Mesenchymal stem cell (in vitro differentiated cells and primary cell): ENCODE results near the gene MTCH1.
"Not testable (repeated sequence)": the region's sequence is repeated elsewhere in the genome, so short reads cannot be mapped to it uniquely, and the experiment has no call there.

Experiments
- DNase-seq: peaks from one replicate; pipeline ENCODE4 v3.0.0-alpha.2; 2013
- H2AFZ ChIP-seq: one replicate; pipeline ENCODE4 v1.6.1; 2013; ENCODE audit warnings: low read depth, mild to moderate bottlenecking, control low read depth, inconsistent platforms, low read length, moderate library complexity
- H2AK5ac ChIP-seq: 2 replicates; pipeline ENCODE4 v1.6.1; 2013; ENCODE audit warnings: low read length, moderate library complexity, mild to moderate bottlenecking, inconsistent platforms; ENCODE audit not compliant: severe bottlenecking
- H2BK120ac ChIP-seq: one replicate; pipeline ENCODE4 v1.6.1; 2013; ENCODE audit warnings: low read depth, mild to moderate bottlenecking, inconsistent platforms, low read length, moderate library complexity
- H2BK12ac ChIP-seq, 2 experiments: one replicate each; pipeline ENCODE4 v1.6.1; 2013; ENCODE audit warnings: inconsistent platforms in 2 of 2, low read length in 2 of 2, mild to moderate bottlenecking in 2 of 2, moderate library complexity in 2 of 2, control low read depth in 1 of 2
- H2BK15ac ChIP-seq: one replicate; pipeline ENCODE4 v1.6.1; 2013; ENCODE audit warnings: mild to moderate bottlenecking, low read depth, inconsistent platforms; ENCODE audit not compliant: poor library complexity, severe bottlenecking
- H2BK5ac ChIP-seq: 2 replicates; pipeline ENCODE4 v1.6.1; 2013; ENCODE audit warnings: low read depth, mild to moderate bottlenecking, low read length, control low read depth, inconsistent platforms; ENCODE audit not compliant: poor library complexity, severe bottlenecking
- H3K14ac ChIP-seq, 2 experiments: one replicate each; pipeline ENCODE4 v1.6.1; 2013; ENCODE audit warnings: inconsistent platforms in 2 of 2, low read length in 2 of 2, control low read depth in 1 of 2, mild to moderate bottlenecking in 1 of 2, moderate library complexity in 1 of 2
- H3K18ac ChIP-seq, 2 experiments: one replicate each; pipeline ENCODE4 v1.6.1; 2013; ENCODE audit warnings: inconsistent platforms in 2 of 2, low read length in 2 of 2, control low read depth in 1 of 2, low read depth in 1 of 2, mild to moderate bottlenecking in 1 of 2
- H3K23ac ChIP-seq, 2 experiments: one replicate each; pipeline ENCODE4 v1.6.1; 2013; ENCODE audit warnings: inconsistent platforms in 2 of 2, low read length in 2 of 2, mild to moderate bottlenecking in 2 of 2, moderate library complexity in 2 of 2, control low read depth in 1 of 2
- H3K27ac ChIP-seq: 2 replicates; pipeline ENCODE4 v1.5.1; 2013; ENCODE audit warnings: mild to moderate bottlenecking, moderate library complexity, low read length, control low read depth, inconsistent platforms; ENCODE audit not compliant: poor library complexity, severe bottlenecking
- H3K27me3 ChIP-seq, 2 experiments: 2 replicates each; pipeline versions ENCODE4 v1.6.1 to v1.7.0; 2013; ENCODE audit warnings: low read length in 2 of 2, mild to moderate bottlenecking in 2 of 2, moderate library complexity in 2 of 2, control low read depth in 1 of 2, inconsistent platforms in 1 of 2; ENCODE audit not compliant: control insufficient read depth in 1 of 2, insufficient read depth in 1 of 2
- H3K36me3 ChIP-seq, 2 experiments: 2 replicates each; pipeline versions ENCODE4 v1.6.1 to v1.7.0; 2013; ENCODE audit warnings: low read length in 2 of 2, control low read depth in 1 of 2, inconsistent platforms in 1 of 2, low read depth in 1 of 2, mild to moderate bottlenecking in 1 of 2; ENCODE audit not compliant: insufficient read depth in 2 of 2, control insufficient read depth in 1 of 2
- H3K4ac ChIP-seq, 2 experiments: one replicate each; pipeline ENCODE4 v1.6.1; 2013; ENCODE audit warnings: inconsistent platforms in 2 of 2, low read length in 2 of 2, mild to moderate bottlenecking in 2 of 2, moderate library complexity in 2 of 2, control low read depth in 1 of 2, low read depth in 1 of 2
- H3K4me1 ChIP-seq: 2 replicates; pipeline ENCODE4 v1.6.1; 2013; ENCODE audit warnings: low read depth, low read length, control low read depth; ENCODE audit not compliant: control insufficient read depth, insufficient read depth
- H3K4me2 ChIP-seq: 2 replicates; pipeline ENCODE4 v1.6.1; 2013; ENCODE audit warnings: low read length, mild to moderate bottlenecking, inconsistent platforms; ENCODE audit not compliant: poor library complexity, severe bottlenecking
- H3K4me3 ChIP-seq, 2 experiments: 2 replicates each; pipeline versions ENCODE4 v1.5.1 to v1.7.0; 2013; ENCODE audit warnings: low read length in 2 of 2, mild to moderate bottlenecking in 2 of 2, control low read depth in 1 of 2, low read depth in 1 of 2; ENCODE audit not compliant: insufficient read depth in 1 of 2
- H3K79me1 ChIP-seq: replicated peaks from 2 replicates; pipeline ENCODE4 v1.6.1; 2013; ENCODE audit warnings: mild to moderate bottlenecking, control low read depth, low read length, inconsistent platforms; ENCODE audit not compliant: poor library complexity, severe bottlenecking
- H3K9ac ChIP-seq: 2 replicates; pipeline ENCODE4 v1.7.0; 2013; ENCODE audit warnings: mild to moderate bottlenecking, low read length, moderate library complexity
- H3K9me3 ChIP-seq: 2 replicates; pipeline ENCODE4 v1.7.0; 2013; ENCODE audit warnings: mild to moderate bottlenecking, low read length; ENCODE audit not compliant: control insufficient read depth
- H4K8ac ChIP-seq: one replicate; pipeline ENCODE4 v1.6.1; 2013; ENCODE audit warnings: inconsistent platforms, mild to moderate bottlenecking, low read length, moderate library complexity
- H4K91ac ChIP-seq: one replicate; pipeline ENCODE4 v1.6.1; 2013; ENCODE audit warnings: mild to moderate bottlenecking, low read length, inconsistent platforms
- WGBS: methylation state at CpG from one replicate; pipeline ENCODE4 v1.1.7; 2013; ENCODE audit warnings: mixed read lengths; 5-methylcytosine and 5-hydroxymethylcytosine counted together

MTCH1 gene

GRCh38 chr6:36949076-36949475 lies 36.9 kb downstream of the MTCH1 start:
- H2BK120ac ChIP-seq, DNase-seq, H3K18ac ChIP-seq, H3K9me3 ChIP-seq, H2BK15ac ChIP-seq, H3K4me1 ChIP-seq, H3K4me3 ChIP-seq, H4K91ac ChIP-seq, H4K8ac ChIP-seq, H3K14ac ChIP-seq, H3K27ac ChIP-seq, H3K9ac ChIP-seq, H3K27me3 ChIP-seq, H2BK5ac ChIP-seq, H3K4ac ChIP-seq, H3K79me1 ChIP-seq, H3K36me3 ChIP-seq, H3K4me2 ChIP-seq, H2AK5ac ChIP-seq, H3K23ac ChIP-seq, H2BK12ac ChIP-seq, H2AFZ ChIP-seq: not testable (repeated sequence)
- WGBS, result 94% methylated on average over 9 of the region's 9 CpGs

- H3K18ac ChIP-seq, result no peak overlapping the region
- H3K79me1 ChIP-seq, result no peaks in the 10 kb centered on the region
- no peak overlapping the region for H3K14ac ChIP-seq
- no peak overlapping the region for H2BK120ac ChIP-seq
- no peaks in the 10 kb centered on the region for H3K9me3 ChIP-seq
- H4K8ac ChIP-seq, result no peak overlapping the region
- H3K4ac ChIP-seq, result no peak overlapping the region
- H2AK5ac ChIP-seq, result no peak overlapping the region
- WGBS, result 86% methylated on average over 11 of the region's 12 CpGs
- peaks cover 6% of the 10 kb centered on the region for H3K4me1 ChIP-seq
- H4K91ac ChIP-seq, result no peak overlapping the region
- no peak overlapping the region for H3K27ac ChIP-seq
- H3K4me2 ChIP-seq, result no peak overlapping the region
- H2BK15ac ChIP-seq, result no peak overlapping the region
- no peak overlapping the region for H3K23ac ChIP-seq
- no peak for DNase-seq
- H2BK12ac ChIP-seq, result no peak overlapping the region
- no peak overlapping the region for H2AFZ ChIP-seq
- H3K4me3 ChIP-seq, result no peak overlapping the region
- no peak overlapping the region for H2BK5ac ChIP-seq
- H3K36me3 ChIP-seq, result no peaks in the 10 kb centered on the region
- peaks cover 7% of the 10 kb centered on the region in 2 experiments for H3K27me3 ChIP-seq
- H3K9ac ChIP-seq, result no peak overlapping the region
Measured at GRCh38 chr6:36947570-36948351, 38.2 kb downstream of the MTCH1 start.

GRCh38 chr6:36946526-36946925 lies 39.5 kb downstream of the MTCH1 start:
- Histone ChIP-seq H4K91ac (no peak overlapping the region), H3K18ac (no peak overlapping the region), H3K9me3 (no peaks in the 10 kb centered on the region), H3K9ac (no peak overlapping the region), H3K4me3 (no peak overlapping the region), H3K79me1 (no peaks in the 10 kb centered on the region), H3K4ac (no peak overlapping the region), H3K27me3 (peaks cover 7% of the 10 kb centered on the region in 2 experiments), H3K27ac (no peak overlapping the region), H2BK120ac (no peak overlapping the region), H2AFZ (no peak overlapping the region), H3K14ac (no peak overlapping the region), H4K8ac (no peak overlapping the region), H3K36me3 (no peaks in the 10 kb centered on the region), H2BK15ac (no peak overlapping the region), H3K4me2 (no peak overlapping the region), H3K23ac (no peak overlapping the region), H2BK12ac (no peak overlapping the region), H2BK5ac (no peak overlapping the region), H2AK5ac (no peak overlapping the region), H3K4me1 (peaks cover 5% of the 10 kb centered on the region)
- 88% methylated on average over 4 of the region's 4 CpGs for WGBS
- DNase-seq, result no peak

- no peak overlapping the region for H4K91ac ChIP-seq
- no peak overlapping the region for H2AFZ ChIP-seq
- H3K36me3 ChIP-seq, result no peaks in the 10 kb centered on the region
- H3K4me3 ChIP-seq, result no peak overlapping the region
- 91% methylated on average over 4 of the region's 4 CpGs for WGBS
- no peaks in the 10 kb centered on the region for H3K79me1 ChIP-seq
- no peak overlapping the region for H2BK12ac ChIP-seq
- peaks cover 7 to 9% of the 10 kb centered on the region in 2 experiments for H3K27me3 ChIP-seq
- H3K9ac ChIP-seq, result no peak overlapping the region
- H3K4me1 ChIP-seq, result peaks cover 5% of the 10 kb centered on the region
- H2BK15ac ChIP-seq, result no peak overlapping the region
- H2AK5ac ChIP-seq, result no peak overlapping the region
- H3K14ac ChIP-seq, result no peak overlapping the region
- no peak overlapping the region for H4K8ac ChIP-seq
- H3K27ac ChIP-seq, result no peak overlapping the region
- H3K4me2 ChIP-seq, result no peak overlapping the region
- no peak overlapping the region for H2BK5ac ChIP-seq
- no peak overlapping the region for H3K23ac ChIP-seq
- DNase-seq, result no peak
- H3K4ac ChIP-seq, result no peak overlapping the region
- no peaks in the 10 kb centered on the region for H3K9me3 ChIP-seq
- H3K18ac ChIP-seq, result no peak overlapping the region
- no peak overlapping the region for H2BK120ac ChIP-seq
Measured at GRCh38 chr6:36945301-36945700, 40.7 kb downstream of the MTCH1 start.
